Activated CD4-positive, CD25-positive, alpha-beta regulatory T cell (primary cell): ENCODE measurements around the gene ACTR8.

ENCODE experiments used
- DNase-seq, 4 experiments: peaks; one replicate each; lab custom pipeline; 2025; lab: John Stamatoyannopoulos, UW

ACTR8 gene

DNA sequence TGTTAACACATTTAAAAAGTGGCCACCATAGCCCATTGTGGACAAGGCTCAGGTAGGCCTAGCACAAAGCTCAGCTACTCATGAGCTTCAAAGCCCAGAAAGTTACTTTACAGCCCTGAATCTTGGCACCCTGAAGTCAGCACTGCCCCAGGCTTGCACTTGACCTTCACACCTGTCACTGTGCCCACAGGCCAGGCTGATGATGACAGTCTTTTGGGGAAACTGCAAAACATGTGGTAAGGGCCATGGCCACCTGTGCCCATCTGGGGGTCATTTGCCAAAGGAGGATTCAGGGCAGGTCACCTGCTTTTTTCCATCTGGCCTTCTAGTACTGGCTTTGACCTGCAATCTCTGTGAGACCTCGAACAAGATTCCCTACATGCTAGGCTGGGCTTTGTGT is 46.7 kb downstream of the ACTR8 start:
- no peak for DNase-seq

DNA sequence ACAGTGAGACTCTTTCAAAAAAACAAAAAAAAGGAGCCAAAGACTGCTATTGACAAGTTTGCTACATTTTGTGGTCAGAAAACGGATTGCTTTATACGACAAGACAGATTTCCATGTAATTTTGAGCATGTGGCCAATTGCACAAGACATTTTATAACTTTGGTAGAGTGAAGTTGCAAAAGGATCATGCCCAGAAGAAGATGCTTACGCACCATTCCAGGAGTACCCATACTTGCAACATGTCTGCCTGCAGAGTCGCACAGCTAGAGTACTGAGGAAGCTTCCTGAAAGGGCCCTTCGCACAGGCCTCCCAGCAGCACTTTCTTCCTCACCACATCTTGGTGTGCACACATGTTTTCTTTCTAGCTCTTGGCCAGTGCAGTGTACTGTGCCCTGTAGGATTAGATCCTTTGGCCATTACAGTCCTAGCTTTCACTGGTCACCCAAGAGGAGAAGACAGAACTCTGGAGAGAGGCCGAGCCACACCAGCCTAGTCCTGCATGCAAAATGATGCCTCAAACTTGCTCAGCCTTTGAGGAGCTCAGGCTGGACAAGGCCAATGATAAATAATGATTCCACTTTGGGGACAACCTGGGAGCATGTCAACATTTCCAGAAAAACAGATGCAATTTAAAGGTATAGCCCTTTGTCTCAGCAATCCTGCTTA is 47.4 kb downstream of the ACTR8 start:
- no peak for DNase-seq

GRCh38 chr3:53833700-53834099 is 48.3 kb downstream of the ACTR8 start:
- DNase-seq: no peak

DNA sequence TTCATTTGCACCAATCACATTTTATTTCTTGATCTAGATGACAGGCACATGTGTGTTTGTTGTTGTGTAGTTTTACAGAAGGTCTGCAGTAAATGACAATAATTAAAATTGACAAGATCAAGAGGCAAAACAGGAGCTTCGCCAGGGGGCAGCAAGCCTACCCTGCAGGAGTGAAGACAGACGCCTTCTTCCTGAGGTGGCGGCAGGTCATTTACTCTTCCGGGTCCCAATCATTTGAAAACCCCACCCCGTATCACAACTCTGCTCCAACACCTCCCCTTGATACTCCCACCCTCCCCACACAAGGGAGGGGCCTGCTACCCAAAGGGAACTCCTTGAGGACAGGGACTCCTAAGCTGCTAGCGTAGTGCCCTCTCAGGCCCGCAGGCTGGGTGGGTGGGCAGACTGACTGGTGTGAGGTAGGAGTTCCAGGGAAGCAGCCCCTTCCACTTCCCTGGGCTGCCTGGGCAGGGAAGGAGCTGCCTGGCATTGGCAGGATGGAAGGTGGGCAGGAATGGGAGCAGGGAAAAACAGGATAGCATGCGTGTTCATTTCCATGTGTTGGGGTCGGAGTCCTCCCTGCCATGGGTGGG is 48.8 kb downstream of the ACTR8 start:
- DNase-seq: no peak

- DNase-seq: no peak
Observed at GRCh38 chr3:53830944-53831343, 51.0 kb downstream of the ACTR8 start.

- no peak for DNase-seq
Observed at GRCh38 chr3:53829605-53830004, 52.3 kb downstream of the ACTR8 start.

GRCh38 chr3:53828581-53828980 is 53.4 kb downstream of the ACTR8 start:
- DNase-seq: no peak

- no peak for DNase-seq
Observed at GRCh38 chr3:53826048-53826447, 55.9 kb downstream of the ACTR8 start.

DNA sequence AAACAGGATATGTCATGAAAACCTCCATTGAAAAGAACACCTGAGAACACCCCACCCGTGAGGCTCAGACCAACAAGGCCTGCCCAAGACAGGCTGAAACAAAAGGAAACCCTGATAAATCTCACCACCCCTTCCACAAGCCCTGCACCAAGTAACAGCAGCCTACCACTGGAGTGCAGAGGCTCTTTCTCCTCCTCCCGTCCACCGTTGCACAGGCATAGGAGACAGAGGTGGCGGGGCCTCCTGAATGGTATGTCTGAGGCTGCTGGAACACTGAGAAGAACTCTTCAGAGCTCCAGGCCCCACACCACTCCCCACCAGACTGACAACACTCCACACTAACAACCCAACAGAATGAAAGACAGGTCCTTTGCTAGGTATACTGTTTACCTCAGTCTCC is 57.2 kb downstream of the ACTR8 start:
- DNase-seq: no peak

DNA sequence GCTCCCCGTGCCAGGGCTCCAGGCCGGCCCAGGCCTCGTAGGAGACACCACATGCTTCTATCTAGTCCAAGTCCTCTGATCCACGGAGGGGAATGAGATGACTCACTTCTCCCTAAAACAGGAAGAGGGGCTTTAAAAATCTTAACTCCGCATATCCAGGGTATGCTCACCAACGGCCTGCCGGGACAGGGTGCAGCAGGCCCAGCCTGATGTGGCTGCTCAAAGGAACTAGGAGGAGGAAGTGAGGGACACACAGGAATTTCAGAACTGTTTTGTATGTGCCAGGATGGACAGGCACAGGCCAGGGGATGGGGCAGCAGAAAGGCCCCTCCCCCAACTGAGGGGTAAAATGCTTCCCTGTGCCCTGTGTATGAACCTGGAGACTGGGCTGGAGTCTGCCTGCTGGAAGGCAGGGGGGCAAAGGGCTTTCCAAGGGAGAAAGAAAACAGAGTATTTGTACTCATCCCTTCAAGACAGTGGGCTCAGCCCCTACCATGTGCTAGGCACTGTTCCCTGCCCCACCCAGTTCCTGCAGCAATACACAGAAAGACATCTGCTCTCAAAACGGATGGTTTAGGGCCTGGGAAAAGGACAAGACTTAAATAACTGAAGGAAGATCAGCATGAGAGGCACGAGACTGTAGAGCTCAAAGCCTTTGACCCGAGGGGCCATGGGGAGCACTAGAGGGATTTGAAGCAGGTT is 57.8 kb downstream of the ACTR8 start:
- DNase-seq: no peak

GRCh38 chr3:53823026-53823955 is 58.7 kb downstream of the ACTR8 start:
- no peak for DNase-seq

DNA sequence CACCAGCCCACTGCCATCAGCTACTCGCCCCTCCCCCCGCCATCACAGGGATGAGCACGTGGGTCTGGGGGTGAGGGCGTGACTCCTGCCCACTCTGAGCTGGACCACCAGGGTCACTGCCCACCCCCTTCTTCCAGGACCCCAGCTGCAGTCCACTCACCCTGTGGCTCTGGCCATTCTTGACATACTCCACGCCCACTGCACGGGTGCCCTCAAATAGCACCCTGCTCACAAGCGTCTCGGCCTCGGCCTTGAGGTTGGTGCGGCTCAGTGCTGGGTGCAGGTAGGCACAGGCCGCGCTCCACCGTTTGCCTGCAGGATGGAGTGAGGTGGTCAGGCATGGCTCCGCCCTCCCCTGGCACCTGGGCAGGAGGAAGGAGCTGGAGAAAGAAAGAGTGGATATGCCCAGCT is 59.6 kb downstream of the ACTR8 start:
- DNase-seq: no peak

DNA sequence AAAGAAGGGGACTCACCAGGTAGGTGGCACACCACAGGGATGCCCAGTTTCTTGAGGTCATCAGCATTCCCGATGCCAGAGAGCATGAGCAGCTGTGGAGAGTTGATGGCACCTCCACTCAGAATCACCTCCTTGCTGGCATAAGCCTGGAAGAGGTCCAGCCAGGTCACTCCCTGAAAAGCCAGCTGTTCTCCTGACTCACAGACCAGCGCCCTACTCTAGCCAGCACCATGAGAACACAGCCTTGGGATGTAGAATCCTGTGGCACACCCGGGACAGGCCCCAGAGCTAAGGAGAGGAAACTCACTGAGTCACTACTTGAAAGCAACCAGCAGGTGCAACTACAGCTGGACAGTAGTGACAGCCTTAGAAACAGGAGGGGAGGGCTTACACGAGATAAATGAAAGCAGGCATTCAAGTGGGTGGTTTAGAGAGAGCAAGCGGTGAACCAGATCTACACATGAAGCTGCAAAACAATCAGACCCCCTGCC is 60.3 kb downstream of the ACTR8 start:
- DNase-seq: no peak

GRCh38 chr3:53820756-53821580 is 61.0 kb downstream of the ACTR8 start:
- no peak for DNase-seq

GRCh38 chr3:53820084-53820483 is 61.9 kb downstream of the ACTR8 start:
- no peak for DNase-seq

- no peak for DNase-seq
Observed at GRCh38 chr3:53819163-53819868, 62.6 kb downstream of the ACTR8 start.

- DNase-seq: no peak
Observed at GRCh38 chr3:53818221-53819162, 63.5 kb downstream of the ACTR8 start.

- DNase-seq: no peak
Observed at GRCh38 chr3:53817809-53818208, 64.1 kb downstream of the ACTR8 start.

DNA sequence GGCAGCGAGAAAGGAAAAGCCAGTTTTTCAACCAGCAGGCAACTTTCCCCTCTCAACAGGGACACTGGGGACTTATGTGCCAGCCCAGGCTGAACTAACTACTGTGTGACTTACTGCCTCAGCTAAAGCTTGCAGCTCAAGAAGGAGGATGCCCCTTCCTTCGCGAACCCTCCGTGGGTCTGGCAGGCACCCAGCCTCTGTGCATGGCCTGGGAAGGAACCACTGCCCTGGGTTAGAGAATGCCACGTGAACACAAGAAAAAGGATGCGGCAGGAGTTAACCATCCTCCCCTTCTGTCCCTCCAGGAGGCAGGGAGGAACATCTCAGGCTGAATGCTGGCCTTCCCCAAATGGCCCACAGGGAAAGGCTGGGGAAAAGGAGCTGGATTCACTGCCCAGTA is 64.7 kb downstream of the ACTR8 start:
- DNase-seq: no peak
